ENCODE measurements around the gene AAR2.

The AAR2 gene

GRCh38 chr20:36210436-36211021, 25.7 kb upstream of the AAR2 start:
- no peak for ATAC-seq
- Mint-ChIP-seq H3K27me3 (peaks cover 46% of the 10 kb centered on the region), H3K36me3 (no peaks in the 10 kb centered on the region), H3K4me3 (no peak overlapping the region), H3K9me3 (no peaks in the 10 kb centered on the region), H3K27ac (no peak overlapping the region), H3K4me1 (no peaks in the 10 kb centered on the region)

GRCh38 chr20:36213362-36213761, 22.9 kb upstream of the AAR2 start:
- no peak overlapping the region for H3K4me3 Mint-ChIP-seq
- H3K36me3 Mint-ChIP-seq = no peaks in the 10 kb centered on the region
- H3K27me3 Mint-ChIP-seq = peaks cover 24% of the 10 kb centered on the region
- no peak overlapping the region for H3K27ac Mint-ChIP-seq
- no peaks in the 10 kb centered on the region for H3K9me3 Mint-ChIP-seq
- H3K4me1 Mint-ChIP-seq = no peaks in the 10 kb centered on the region
- no peak for ATAC-seq

GRCh38 chr20:36214684-36215256, 21.5 kb upstream of the AAR2 start:
- H3K9me3 Mint-ChIP-seq = no peaks in the 10 kb centered on the region
- no peaks in the 10 kb centered on the region for H3K4me1 Mint-ChIP-seq
- H3K4me3 Mint-ChIP-seq = no peak overlapping the region
- peaks cover 10% of the 10 kb centered on the region for H3K27me3 Mint-ChIP-seq
- peak; percentile 40 for ATAC-seq
- H3K27ac Mint-ChIP-seq = no peak overlapping the region
- H3K36me3 Mint-ChIP-seq = no peaks in the 10 kb centered on the region

GRCh38 chr20:36215778-36216177, 20.5 kb upstream of the AAR2 start:
- Mint-ChIP-seq H3K36me3 (no peaks in the 10 kb centered on the region), H3K27me3 (peaks cover 7% of the 10 kb centered on the region), H3K27ac (no peak overlapping the region), H3K4me1 (no peaks in the 10 kb centered on the region), H3K9me3 (no peaks in the 10 kb centered on the region), H3K4me3 (no peak overlapping the region)
- no peak for ATAC-seq

GRCh38 chr20:36216314-36217025, 19.8 kb upstream of the AAR2 start:
- Mint-ChIP-seq H3K27ac (no peak overlapping the region), H3K36me3 (no peaks in the 10 kb centered on the region), H3K9me3 (no peaks in the 10 kb centered on the region), H3K4me1 (no peaks in the 10 kb centered on the region), H3K27me3 (peaks cover 3% of the 10 kb centered on the region), H3K4me3 (no peak overlapping the region)
- no peak for ATAC-seq

- Mint-ChIP-seq H3K36me3 (no peaks in the 10 kb centered on the region), H3K4me3 (no peak overlapping the region), H3K9me3 (no peaks in the 10 kb centered on the region), H3K27ac (no peak overlapping the region), H3K4me1 (no peaks in the 10 kb centered on the region), H3K27me3 (no peaks in the 10 kb centered on the region)
- no peak for ATAC-seq
These were observed 19.1 kb upstream of the AAR2 start for GRCh38 chr20:36217226-36217625.

- no peak overlapping the region for H3K4me3 Mint-ChIP-seq
- H3K4me1 Mint-ChIP-seq = no peaks in the 10 kb centered on the region
These were observed 17.8 kb upstream of the AAR2 start for GRCh38 chr20:36218380-36219064.

GRCh38 chr20:36219671-36220220, 16.5 kb upstream of the AAR2 start:
- H3K27me3 Mint-ChIP-seq = no peaks in the 10 kb centered on the region
- no peaks in the 10 kb centered on the region for H3K4me1 Mint-ChIP-seq
- no peaks in the 10 kb centered on the region for H3K36me3 Mint-ChIP-seq
- H3K27ac Mint-ChIP-seq = no peak overlapping the region
- no peak for ATAC-seq
- H3K9me3 Mint-ChIP-seq = no peaks in the 10 kb centered on the region
- no peak overlapping the region for H3K4me3 Mint-ChIP-seq

More at GRCh38 chr20:36218380-36219064, 17.8 kb upstream of the AAR2 start:
- Mint-ChIP-seq H3K27ac (no peak overlapping the region), H3K27me3 (no peaks in the 10 kb centered on the region), H3K36me3 (no peaks in the 10 kb centered on the region), H3K9me3 (no peaks in the 10 kb centered on the region)
- ATAC-seq = no peak

- peaks cover 12% of the 10 kb centered on the region for H3K27me3 Mint-ChIP-seq
- no peaks in the 10 kb centered on the region for H3K9me3 Mint-ChIP-seq
- H3K4me1 Mint-ChIP-seq = no peaks in the 10 kb centered on the region
- no peaks in the 10 kb centered on the region for H3K36me3 Mint-ChIP-seq
- no peak for ATAC-seq
- H3K4me3 Mint-ChIP-seq = no peak overlapping the region
- no peak overlapping the region for H3K27ac Mint-ChIP-seq
These were observed 10.6 kb upstream of the AAR2 start for GRCh38 chr20:36225666-36226065.

- Mint-ChIP-seq H3K36me3 (no peaks in the 10 kb centered on the region), H3K27me3 (peaks cover 29% of the 10 kb centered on the region), H3K27ac (no peak overlapping the region), H3K4me3 (no peak overlapping the region), H3K4me1 (no peaks in the 10 kb centered on the region), H3K9me3 (no peaks in the 10 kb centered on the region)
- no peak for ATAC-seq
These were observed 7.5 kb upstream of the AAR2 start for GRCh38 chr20:36228770-36229169.

GRCh38 chr20:36230019-36230418, 6.3 kb upstream of the AAR2 start:
- no peak for ATAC-seq
- H3K27ac Mint-ChIP-seq = no peak overlapping the region
- H3K27me3 Mint-ChIP-seq = peaks cover 29% of the 10 kb centered on the region
- H3K9me3 Mint-ChIP-seq = no peaks in the 10 kb centered on the region
- H3K36me3 Mint-ChIP-seq = no peaks in the 10 kb centered on the region
- no peaks in the 10 kb centered on the region for H3K4me1 Mint-ChIP-seq
- H3K4me3 Mint-ChIP-seq = no peak overlapping the region

- Mint-ChIP-seq H3K36me3 (no peaks in the 10 kb centered on the region), H3K27me3 (peaks cover 19% of the 10 kb centered on the region), H3K9me3 (no peaks in the 10 kb centered on the region), H3K4me3 (no peak overlapping the region), H3K4me1 (no peaks in the 10 kb centered on the region), H3K27ac (no peak overlapping the region)
- ATAC-seq = no peak
These were observed 4.9 kb upstream of the AAR2 start for GRCh38 chr20:36231331-36231730.

GRCh38 chr20:36234771-36235320, 1.4 kb upstream of the AAR2 start:
- peaks cover 21% of the 10 kb centered on the region for H3K4me1 Mint-ChIP-seq
- peaks cover 19% of the 10 kb centered on the region for H3K27me3 Mint-ChIP-seq
- H3K36me3 Mint-ChIP-seq = no peaks in the 10 kb centered on the region
- no peaks in the 10 kb centered on the region for H3K9me3 Mint-ChIP-seq
- no peak overlapping the region for H3K4me3 Mint-ChIP-seq
- no peak for ATAC-seq
- H3K27ac Mint-ChIP-seq = no peak overlapping the region

- H3K9me3 Mint-ChIP-seq = no peaks in the 10 kb centered on the region
- H3K27me3 Mint-ChIP-seq = peaks cover 12% of the 10 kb centered on the region
- H3K27ac Mint-ChIP-seq = peak overlapping the region; percentile 96
- H3K4me3 Mint-ChIP-seq = peak overlapping the region; percentile 87
- H3K4me1 Mint-ChIP-seq = peaks cover 27% of the 10 kb centered on the region
- no peaks in the 10 kb centered on the region for H3K36me3 Mint-ChIP-seq
- no peak for ATAC-seq
These were observed 476 bp downstream of the AAR2 start for GRCh38 chr20:36236786-36237121.

GRCh38 chr20:36237477-36237876, 1.2 kb downstream of the AAR2 start:
- Mint-ChIP-seq H3K27me3 (peaks cover 7% of the 10 kb centered on the region), H3K4me1 (peaks cover 27% of the 10 kb centered on the region), H3K4me3 (peak overlapping the region; percentile 87), H3K36me3 (no peaks in the 10 kb centered on the region), H3K9me3 (no peaks in the 10 kb centered on the region), H3K27ac (peak overlapping the region; percentile 96)
- ATAC-seq = no peak
